Activated T-cell treated with anti-CD3 and anti-CD28 coated beads, Interleukin-2, amount 50 U/mL, for 48 hours (primary cell): Measurements from ENCODE around the gene FBXO2.
"Not testable (repeated sequence)": the region's sequence is repeated elsewhere in the genome, so short reads cannot be mapped to it uniquely, and the experiment has no call there.

ENCODE experiments used
- DNase-seq, 2 experiments: peaks; one replicate each; pipeline ENCODE4 v3.0.0-alpha.2; 2020

The FBXO2 gene

DNA sequence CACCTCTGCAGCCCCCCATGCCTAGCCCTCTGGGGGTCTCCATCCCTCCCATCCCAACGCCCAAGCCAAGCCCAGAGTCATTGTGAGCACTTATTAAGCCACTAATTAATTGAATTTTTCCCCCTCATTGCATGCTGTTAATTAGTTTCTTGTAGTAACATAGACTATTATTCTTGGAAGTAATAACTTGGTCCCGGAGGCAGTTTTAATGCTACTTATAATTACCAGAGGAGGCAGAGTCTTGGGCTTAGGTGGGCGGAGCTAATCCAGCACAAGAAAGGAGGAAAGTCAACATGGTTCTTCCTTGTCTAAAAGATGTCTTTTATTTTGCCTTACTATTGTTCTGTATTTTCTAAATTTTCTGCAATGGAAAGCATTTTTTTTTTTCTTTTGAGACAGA is 27.7 kb downstream of the FBXO2 start:
- DNase-seq = no peak

DNA sequence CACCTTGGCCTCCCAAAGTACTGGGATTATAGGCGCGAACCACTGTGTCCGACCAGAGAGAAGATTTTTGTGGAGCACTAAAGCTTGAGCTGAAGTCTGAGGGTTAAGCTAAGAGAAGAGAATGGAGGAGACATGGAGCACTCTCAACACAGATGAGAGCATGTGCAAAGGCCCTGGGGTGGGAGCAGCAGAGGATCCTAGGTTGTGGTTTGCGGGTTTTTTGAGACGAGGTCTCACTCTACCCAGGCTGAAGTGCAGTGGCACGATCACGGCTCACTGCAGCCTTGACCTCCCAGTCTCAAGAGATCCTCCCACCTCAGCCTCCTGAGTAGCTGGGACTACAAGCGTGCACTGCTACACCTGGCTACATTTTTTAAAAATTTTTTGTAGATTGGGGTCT is 30.5 kb downstream of the FBXO2 start:
- DNase-seq = no peak

DNA sequence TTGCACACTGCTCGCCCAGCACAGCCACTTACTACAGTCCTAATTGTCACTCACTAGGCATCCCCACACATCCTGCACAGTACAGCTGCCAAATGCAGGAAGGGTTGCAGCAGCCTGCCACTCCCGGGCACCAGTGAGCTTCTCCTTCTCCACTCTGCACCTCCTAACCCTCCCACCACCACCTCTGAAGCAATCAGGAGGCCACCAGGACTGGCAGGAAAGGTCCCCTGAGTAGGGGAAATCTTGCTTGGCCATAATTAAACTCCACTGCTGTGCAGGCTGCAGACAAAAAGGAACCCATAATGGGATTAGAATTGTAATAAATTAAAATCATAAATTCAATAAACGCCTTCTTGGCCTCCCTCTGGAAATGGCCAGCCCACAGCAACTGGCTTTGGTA is 31.8 kb downstream of the FBXO2 start:
- DNase-seq = no peak

DNA sequence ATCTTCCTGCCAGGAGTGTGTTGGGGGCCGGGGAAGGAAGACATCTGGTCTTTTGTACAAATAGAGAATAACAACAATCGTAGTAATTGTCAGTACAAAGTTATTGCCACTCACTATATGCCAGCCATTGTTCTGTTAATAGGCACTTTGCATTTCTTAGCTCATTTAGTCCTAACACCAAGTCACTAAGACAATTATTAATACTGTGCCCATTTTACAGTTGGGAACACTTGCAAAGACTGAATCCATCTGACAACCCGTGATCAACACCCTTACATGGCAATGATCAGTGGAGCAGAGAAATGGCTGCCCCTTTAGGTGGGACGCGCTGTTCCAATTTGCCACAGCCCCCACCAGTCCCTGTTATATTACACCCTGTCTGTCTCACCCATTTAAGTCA is 33.3 kb downstream of the FBXO2 start:
- DNase-seq = no peak

DNA sequence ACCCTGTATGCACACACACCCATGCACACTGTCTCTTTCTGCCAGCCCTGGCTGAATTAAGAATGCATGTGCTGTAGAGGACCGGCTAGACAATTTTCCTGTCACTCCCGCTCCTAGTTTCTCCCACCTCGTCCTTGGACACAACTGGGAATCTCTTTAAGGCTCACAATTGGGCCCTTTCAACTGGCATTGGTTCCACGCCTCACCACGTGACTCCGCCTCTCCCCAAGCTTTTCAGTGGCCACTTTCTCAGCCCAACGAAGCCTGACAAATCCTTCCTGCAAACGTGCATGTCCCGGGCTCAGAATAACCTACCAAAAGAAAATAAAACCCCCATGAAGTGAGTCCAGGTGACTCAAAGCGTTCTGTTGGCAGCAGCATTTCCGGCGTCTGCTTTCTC is 33.8 kb downstream of the FBXO2 start:
- no peak for DNase-seq

DNA sequence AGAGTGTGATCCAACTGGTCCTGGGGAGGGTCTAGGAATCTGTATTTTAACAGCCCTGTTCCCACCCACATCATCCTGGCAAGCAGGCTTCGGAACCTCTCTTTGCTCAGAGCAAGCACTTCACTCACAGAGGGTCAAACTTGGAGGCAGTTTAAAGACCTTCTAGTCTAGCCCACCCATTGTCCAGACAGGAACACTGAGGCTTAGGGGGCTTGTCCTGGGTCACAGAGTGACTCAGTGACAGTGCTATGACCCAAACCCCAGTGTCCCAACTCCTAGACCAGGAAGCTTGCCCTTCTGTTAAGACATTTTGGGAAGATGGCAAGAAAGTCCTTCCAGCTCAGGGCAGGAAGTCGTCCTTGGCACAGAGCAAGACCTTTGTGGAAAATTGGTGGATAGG is 36.5 kb downstream of the FBXO2 start:
- DNase-seq = no peak

DNA sequence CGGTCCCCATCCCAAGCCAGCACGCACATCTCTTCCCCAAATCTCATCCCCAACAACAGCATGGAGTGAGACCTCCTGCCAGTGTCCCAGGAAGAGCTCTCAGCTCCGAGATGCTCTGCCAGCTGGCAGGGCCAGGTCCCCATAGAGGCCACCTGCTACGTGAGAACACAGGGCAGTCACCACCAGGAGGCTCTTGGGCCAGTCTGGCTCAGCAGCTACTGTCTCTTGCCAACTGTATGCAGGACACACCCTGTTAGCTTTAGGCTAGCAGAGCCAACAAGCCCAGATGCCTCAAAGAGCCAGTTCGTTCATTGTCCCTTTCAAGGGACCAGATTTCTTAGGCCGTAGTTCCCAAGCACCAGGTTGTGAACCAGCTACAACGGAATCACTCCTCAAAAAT is 36.9 kb downstream of the FBXO2 start:
- DNase-seq = no peak

DNA sequence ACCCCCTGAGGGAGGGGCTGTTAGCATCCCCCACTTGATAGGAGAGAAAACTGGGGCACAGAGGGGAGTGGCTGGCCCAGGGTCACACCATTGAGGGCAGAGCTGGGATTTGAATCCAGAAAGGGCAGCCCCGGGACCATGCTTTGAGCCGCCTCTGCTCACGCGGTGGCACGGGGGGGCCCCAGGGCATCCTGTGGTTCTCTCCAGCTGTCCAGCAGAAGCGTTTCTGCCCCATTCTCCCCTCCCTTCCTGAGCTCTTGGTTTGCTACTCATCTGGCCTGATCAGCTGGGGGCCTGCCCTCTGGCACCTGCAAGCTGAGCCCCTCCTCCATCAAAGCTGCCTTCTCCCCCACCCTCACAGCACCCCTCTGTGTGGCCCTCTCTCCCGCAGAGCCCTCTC is 37.5 kb downstream of the FBXO2 start:
- DNase-seq = no peak

DNA sequence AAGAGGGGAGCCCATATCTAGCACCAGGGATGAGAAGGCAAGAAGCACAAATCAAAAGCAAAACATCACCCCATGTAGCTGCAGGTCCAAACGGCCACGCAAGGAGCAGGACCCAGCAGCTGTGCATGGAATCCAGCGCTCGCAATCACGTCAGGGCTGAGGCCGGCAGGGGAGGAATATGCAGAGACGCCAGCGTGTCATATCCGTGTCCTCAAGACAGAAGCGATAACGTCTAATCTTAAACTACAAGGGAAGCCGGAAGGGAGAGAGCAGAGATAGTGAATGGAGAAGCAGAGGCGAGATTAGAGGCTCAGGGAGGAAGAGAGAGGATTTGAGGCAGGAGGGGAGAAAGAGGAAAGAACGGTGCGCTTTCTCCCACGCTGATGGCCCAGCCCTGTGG is 39.1 kb downstream of the FBXO2 start:
- DNase-seq = no peak

DNA sequence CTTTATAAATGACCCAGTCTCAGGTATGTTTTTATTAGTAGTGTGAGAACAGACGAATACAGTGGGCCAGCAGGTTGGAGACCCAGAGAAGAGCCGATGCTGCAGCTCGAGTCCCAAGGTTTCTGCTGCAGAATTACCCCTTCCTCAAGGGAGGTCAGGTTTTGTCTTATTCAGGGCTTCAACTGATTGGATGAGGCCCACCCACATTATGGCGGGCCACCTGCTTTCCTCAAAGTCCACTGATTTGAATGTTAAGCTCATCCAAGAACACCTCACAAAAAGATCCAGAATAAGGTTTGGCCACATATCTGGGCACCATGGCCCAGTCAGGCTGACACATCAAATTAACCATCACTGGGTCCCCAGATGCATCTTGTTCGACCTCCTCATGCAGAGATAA is 40.9 kb downstream of the FBXO2 start:
- no peak for DNase-seq

DNA sequence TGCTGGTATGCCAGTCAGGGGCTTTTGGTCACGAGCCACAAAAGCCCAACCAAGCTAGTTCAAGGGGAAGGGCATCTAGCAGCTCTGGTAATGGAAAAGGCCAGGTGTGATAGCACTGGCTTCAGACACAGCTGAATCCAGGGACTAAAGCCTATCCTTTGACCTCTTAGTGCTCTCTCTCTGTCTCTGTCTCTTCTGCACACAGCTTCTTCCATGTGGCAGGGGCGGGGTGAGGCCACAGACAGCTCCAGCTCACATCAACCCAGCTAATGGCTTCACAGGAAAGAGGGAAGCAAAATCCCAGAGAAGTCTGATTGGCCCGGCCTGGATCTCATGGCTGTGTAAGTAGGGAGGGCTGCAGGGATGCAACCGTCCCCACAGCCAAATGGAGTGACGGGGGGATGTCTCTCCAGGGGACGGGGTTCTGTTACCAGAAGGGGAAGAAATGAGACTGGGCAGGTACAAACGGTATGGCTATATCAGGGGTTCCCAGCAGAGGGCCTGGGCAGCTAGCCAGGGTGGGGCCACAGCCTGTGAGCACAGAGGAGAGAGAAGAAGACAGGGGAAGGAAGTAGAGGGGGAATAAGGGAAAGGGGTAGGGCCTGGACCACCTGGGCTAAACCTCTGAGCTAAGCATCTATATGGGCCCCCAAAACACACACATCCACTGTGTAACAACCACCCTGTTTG is 42.4 kb downstream of the FBXO2 start:
- no peak for DNase-seq

DNA sequence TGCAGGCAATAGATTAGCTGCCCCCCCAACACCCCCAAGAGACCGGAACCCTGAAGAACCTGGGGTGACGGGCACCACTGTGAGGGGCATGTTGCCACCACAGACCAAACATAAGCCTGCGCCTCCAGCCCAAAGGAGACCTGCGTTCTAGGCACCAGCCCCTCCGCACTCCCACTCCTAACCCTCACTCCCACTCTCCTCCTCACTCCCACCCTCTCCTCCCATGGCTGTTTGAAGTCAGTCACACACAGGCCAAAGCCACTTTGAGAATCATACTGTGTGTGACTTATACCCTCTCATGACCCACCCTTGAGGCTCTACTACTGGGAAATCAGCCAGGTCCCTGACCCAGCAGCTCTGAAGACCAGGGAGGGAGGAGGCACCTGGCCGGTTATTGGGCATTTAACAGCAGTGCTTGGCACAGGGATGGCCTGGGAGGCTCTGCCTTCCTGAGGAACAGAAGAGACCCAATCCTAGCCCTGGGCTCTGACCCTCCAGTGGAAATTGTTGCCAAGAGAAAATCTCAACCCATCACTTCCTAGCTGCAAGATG is 43.5 kb downstream of the FBXO2 start:
- DNase-seq = no peak

DNA sequence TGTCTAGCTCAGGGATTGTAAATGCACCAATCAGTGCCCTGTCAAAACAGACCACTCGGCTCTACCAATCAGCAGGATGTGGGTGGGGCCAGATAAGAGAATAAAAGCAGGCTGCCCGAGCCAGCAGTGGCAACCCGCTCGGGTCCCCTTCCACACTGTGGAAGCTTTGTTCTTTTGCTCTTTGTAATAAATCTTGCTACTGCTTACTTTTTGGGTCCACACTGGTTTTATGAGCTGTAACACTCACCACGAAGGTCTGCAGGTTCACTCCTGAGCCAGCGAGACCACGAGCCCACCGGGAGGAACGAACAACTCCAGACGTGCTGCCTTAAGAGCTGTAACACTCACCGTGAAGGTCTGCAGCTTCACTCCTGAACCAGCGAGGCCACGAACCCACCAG is 44.9 kb downstream of the FBXO2 start:
- DNase-seq = not testable (repeated sequence)

DNA sequence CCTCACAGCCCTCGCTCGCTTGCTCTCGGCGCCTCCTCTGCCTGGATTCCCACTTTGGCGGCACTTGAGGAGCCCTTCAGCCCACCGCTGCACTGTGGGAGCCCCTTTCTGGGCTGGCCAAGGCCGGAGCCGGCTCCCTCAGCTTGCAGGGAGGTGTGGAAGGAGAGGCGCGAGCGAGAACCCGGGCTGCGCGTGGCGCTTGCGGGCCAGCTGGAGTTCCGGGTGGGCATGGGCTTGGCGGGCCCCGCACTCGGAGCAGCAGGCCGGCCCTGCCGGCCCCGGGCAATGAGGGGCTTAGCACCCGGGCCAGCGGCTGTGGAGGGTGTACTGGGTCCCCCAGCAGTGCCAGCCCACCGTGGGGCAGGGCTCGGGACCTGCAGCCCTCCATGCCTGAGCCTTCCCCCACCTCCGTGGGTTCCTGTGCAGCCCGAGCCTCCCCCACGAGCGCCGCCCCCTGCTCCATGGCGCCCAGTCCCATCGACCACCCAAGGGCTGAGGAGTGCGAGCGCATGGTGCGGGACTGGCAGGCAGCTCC is 45.6 kb downstream of the FBXO2 start:
- DNase-seq = not testable (repeated sequence)

DNA sequence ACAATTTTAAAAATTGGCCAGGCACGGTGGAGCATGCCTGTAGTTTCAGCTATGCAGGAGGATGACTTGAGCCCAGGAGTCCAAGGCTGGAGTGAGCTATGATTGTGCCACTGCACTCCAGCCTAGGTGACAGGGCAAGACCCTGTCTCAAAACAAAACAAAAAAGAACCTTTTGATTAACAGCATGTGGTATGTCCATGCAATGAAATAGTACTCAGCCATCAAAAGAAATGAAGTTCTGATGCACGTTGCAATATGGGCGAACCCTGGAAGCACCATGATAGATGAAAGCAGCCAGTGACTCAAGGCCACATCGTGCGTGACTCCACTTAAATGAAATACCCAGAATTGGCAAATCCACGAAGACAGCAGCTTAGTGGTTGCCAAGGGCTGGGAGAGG is 47.5 kb downstream of the FBXO2 start:
- no peak for DNase-seq

DNA sequence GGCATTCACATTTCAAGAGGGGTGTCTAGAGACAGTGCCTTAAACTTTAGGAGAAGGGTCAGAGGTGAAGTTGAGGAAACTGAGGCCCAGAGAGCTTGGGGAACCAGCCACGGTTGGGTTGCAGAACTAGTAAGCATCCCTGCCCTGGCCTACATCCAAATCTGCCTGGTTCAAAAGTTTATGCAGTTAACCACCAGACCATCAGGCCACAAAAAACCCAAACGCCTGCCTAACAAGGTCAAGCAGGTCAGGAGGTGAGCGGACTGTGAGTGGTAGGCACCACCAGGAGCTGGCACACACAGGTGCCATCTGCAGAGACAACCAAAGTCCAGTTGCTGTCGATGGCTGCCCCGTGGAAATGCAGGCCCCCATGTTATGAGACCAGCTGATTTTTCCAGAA is 51.2 kb downstream of the FBXO2 start:
- no peak for DNase-seq

DNA sequence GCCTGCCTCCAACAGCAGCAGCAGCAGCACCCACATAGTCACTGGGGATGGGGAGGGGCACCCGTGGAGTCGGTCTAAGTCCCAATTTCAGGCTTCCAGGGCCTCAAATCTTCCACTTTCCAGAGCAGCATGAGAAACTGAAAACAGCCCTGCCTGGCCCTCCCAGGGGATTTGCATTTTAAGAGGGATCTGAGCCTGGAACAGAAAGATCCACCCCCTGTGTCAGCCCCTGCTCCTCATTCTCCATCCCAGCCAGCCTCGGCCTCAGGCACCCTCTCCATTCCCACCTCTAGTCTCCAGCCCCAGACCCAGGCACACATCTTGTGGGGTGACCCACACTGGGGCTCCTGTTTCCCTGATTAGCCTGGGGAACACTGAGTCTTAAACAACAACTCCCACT is 51.8 kb downstream of the FBXO2 start:
- DNase-seq = no peak

DNA sequence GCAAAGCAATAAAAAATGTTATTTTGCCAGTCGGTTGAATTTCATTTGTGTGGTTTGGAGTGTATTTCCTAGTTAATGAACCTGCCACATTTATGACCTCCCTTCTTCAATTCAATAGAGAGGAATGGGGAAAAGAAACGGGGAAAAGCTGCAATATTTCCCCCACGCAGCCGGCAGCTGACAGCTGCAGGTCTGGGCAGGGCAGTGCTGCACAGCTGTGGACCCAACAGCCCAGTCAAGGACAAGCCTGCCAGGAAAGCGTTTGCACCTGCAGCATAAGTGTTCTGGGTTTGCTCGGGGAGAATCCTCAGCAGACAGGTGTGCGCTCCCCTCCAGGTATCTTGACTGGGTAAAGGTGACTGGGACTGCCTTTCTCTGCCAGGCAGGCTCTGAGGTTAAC is 53.4 kb downstream of the FBXO2 start:
- DNase-seq = no peak

DNA sequence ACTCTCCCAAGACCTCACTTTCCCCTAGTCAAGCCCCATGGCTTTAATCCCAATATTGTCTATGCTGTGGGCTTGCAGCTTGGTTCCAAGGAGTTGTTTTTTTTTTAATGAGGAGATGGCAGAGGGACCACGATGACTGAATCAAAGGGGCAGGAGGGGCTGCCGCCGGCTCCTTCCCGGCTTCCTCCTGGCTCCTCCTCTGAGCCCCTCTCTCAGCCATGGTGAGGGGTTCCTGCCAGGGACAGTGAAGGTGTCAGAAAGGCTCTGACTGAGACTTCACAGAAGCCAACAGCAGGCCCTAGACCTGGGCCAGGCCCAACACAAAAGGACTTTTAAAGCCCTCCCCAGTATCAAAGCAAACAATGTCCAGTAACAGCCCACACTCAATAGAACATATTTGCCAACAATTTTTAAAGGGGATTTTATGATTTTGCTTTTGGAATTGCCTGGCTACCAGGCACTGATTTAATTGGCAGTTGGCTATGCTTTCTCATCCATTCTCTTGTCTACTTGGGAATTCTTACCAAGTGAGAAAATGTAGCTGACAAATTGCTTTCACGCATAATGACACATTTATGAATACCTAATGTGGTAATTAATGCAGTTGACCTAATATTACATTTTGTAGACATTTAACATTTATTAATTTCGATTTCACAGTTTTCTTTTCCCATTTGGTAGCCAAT is 54.2 kb downstream of the FBXO2 start:
- DNase-seq = no peak

DNA sequence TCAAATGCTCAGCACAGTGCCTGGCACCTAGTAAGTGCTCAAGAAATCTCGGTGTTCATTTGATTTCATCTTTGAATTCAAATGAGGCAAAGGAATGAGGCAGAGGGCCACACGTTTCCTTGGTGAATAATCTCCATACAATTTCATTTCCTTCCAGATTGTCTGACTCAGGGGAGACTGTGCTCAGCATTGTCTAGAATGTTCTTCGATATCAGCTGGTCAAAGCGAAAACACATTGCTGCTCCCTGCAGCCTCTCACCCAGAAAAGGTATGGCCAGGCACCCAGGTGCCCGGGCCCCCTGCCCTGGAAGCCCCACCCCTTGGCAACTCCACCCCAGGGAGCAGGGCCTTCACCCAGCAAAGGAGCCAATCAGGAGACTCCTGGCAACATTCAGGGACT is 55.8 kb downstream of the FBXO2 start:
- DNase-seq = no peak
